NB4 (cell line): ENCODE measurements around the gene OR13F1.

ENCODE experiments used
- MAX ChIP-seq: IDR thresholded peaks from 2 replicates; pipeline ENCODE4 v1.6.1; 2011; ENCODE audit warnings: low read depth, low read length
- POLR2A ChIP-seq: IDR thresholded peaks from 2 replicates; pipeline ENCODE4 v1.6.1; 2011; ENCODE audit warnings: mild to moderate bottlenecking; ENCODE audit not compliant: insufficient read length; ENCODE audit errors: extremely low read depth
- TF ChIP-seq, protein P1 (sequence below): IDR thresholded peaks from one replicate; pipeline ENCODE4 v1.5.1; 2012; ENCODE audit warnings: low read depth, low read length

GRCh38 chr9:104514901-104515300 lies 10.8 kb downstream of the OR13F1 start:
- TF ChIP-seq MAX (no peak), POLR2A (no peak)
- TF ChIP-seq, protein P1, sequence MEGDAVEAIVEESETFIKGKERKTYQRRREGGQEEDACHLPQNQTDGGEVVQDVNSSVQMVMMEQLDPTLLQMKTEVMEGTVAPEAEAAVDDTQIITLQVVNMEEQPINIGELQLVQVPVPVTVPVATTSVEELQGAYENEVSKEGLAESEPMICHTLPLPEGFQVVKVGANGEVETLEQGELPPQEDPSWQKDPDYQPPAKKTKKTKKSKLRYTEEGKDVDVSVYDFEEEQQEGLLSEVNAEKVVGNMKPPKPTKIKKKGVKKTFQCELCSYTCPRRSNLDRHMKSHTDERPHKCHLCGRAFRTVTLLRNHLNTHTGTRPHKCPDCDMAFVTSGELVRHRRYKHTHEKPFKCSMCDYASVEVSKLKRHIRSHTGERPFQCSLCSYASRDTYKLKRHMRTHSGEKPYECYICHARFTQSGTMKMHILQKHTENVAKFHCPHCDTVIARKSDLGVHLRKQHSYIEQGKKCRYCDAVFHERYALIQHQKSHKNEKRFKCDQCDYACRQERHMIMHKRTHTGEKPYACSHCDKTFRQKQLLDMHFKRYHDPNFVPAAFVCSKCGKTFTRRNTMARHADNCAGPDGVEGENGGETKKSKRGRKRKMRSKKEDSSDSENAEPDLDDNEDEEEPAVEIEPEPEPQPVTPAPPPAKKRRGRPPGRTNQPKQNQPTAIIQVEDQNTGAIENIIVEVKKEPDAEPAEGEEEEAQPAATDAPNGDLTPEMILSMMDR, result no peak
